Breast epithelium (tissue), 4 donors: Measurements from ENCODE around the gene PLEKHO2. TPM values are rescaled to one million over a fixed set of nuclear protein-coding genes. Genes with fewer than 3 reads are reported as not detected.

Source experiments
- DNase-seq, 2 donors: peaks; one replicate each; pipeline ENCODE4 v3.0.0-alpha.2; 2019; ENCODE audit warnings: low spot score in 2 of 2
- H3K27ac ChIP-seq, 2 donors: fragments of 200-600 bp; sonication (generic) in 1 of 2; one replicate each; pipeline ENCODE4 v1.5.1; 2016 to 2019; ENCODE audit warnings: mild to moderate bottlenecking in 1 of 2
- H3K27me3 ChIP-seq, 2 donors: fragments of 200-600 bp; sonication (generic) in 1 of 2; one replicate each; pipeline versions ENCODE4 v1.5.1 to v1.6.0; 2017 to 2019; ENCODE audit warnings: control low read depth in 1 of 2, mild to moderate bottlenecking in 1 of 2
- H3K36me3 ChIP-seq: fragments of 200-600 bp; one replicate; pipeline ENCODE4 v1.5.1; 2019
- H3K4me1 ChIP-seq, 2 donors: fragments of 200-600 bp; sonication (generic); one replicate each; pipeline ENCODE4 v1.5.1; 2016 to 2019; ENCODE audit warnings: control low read depth in 1 of 2
- H3K4me3 ChIP-seq, 3 donors: fragments of 200-600 bp; sonication (generic); 1 replicate in 2 of 3; 2 replicates in 1 of 3; pipeline ENCODE4 v1.5.1; 2016 to 2019; ENCODE audit warnings: mild to moderate bottlenecking in 3 of 3, moderate library complexity in 2 of 3
- H3K9me3 ChIP-seq, 2 donors: fragments of 200-600 bp; sonication (generic) in 1 of 2; one replicate each; pipeline ENCODE4 v1.5.1; 2016 to 2019; ENCODE audit warnings: control low read depth in 1 of 2
- POLR2A ChIP-seq: fragments of 450-650 bp; IDR thresholded peaks from one replicate; pipeline ENCODE4 v1.6.1; 2016; ENCODE audit warnings: antibody characterized with exemption, mild to moderate bottlenecking, moderate library complexity
- POLR2AphosphoS5 ChIP-seq, 3 donors: sonication (generic); formaldehyde crosslinking; IDR thresholded peaks; one replicate each; pipeline ENCODE4 v1.6.1; 2017; ENCODE audit warnings: antibody characterized with exemption in 3 of 3
- intact Hi-C: fragments of 100-400 bp; cut with DNase I; formaldehyde crosslinking; loops from one replicate; pipeline ENCODE4 v1.15.1; 2023; ENCODE audit warnings: low total_unique reads
- total RNA-seq, 3 donors: library from RNA; depleted of rRNA; stranded (reverse); fragments of >200 nt; gene quantifications; one replicate each; pipeline ENCODE4 v1.1.0, GENCODE V29; 2016
- TF ChIP-seq, protein P1 (sequence below), 3 donors: fragments of 450-650 bp; IDR thresholded peaks; one replicate each; pipeline ENCODE4 v1.5.1; 2016 to 2017; ENCODE audit warnings: antibody characterized with exemption in 3 of 3, mild to moderate bottlenecking in 3 of 3, moderate library complexity in 3 of 3

PLEKHO2 gene
- total RNA-seq, 3 donors from 2014 or later, result 21.1 to 33.3 (median 26.5) TPM

DNA sequence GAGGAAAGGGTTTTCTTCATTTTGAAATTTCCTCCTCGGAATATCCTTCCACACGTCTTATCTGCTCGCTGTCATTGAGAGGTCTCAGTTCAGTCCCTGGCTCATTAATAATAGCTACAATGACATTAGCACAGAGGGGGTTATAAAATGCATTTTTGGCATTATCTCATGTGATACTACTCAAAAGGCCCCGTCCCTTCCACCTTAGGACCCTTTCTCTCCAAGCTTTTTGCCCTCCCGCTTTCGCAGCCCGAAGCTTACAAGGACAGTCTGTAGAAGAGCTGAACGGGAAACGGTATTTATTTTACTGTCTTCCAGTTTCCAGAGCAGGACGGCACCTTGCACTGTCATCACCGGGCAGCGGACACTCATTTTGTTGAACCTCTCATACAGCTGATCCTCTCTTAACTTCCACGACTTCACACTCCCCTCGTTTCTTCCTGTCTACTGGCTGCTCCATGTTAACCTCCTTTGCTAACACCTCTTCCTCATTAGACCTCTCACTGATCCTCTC, 5.6 kb upstream of the PLEKHO2 start:
- Histone ChIP-seq H3K36me3 (no peaks in the 10 kb centered on the region), H3K4me3 (peak overlapping the region in 2 of 3 donors; percentile 25 to 60), H3K4me1 (peaks cover 0 to 3% of the 10 kb centered on the region in 2 donors), H3K27me3 (no peaks in the 10 kb centered on the region), H3K27ac (peak overlapping the region; percentile 33 to 87), H3K9me3 (no peaks in the 10 kb centered on the region)
- no peak for DNase-seq
- intact Hi-C loops, result loop anchor here (5.0 kb wide), 1 partner anchor 546 kb away; no protein-coding TSS in a partner anchor
- TF ChIP-seq, protein P1, sequence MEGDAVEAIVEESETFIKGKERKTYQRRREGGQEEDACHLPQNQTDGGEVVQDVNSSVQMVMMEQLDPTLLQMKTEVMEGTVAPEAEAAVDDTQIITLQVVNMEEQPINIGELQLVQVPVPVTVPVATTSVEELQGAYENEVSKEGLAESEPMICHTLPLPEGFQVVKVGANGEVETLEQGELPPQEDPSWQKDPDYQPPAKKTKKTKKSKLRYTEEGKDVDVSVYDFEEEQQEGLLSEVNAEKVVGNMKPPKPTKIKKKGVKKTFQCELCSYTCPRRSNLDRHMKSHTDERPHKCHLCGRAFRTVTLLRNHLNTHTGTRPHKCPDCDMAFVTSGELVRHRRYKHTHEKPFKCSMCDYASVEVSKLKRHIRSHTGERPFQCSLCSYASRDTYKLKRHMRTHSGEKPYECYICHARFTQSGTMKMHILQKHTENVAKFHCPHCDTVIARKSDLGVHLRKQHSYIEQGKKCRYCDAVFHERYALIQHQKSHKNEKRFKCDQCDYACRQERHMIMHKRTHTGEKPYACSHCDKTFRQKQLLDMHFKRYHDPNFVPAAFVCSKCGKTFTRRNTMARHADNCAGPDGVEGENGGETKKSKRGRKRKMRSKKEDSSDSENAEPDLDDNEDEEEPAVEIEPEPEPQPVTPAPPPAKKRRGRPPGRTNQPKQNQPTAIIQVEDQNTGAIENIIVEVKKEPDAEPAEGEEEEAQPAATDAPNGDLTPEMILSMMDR (IDR thresholded peaks at IDR 0.05), result no peak
- no peak for TF ChIP-seq POLR2A
- no peak for TF ChIP-seq POLR2AphosphoS5 (IDR thresholded peaks at IDR 0.05)

DNA sequence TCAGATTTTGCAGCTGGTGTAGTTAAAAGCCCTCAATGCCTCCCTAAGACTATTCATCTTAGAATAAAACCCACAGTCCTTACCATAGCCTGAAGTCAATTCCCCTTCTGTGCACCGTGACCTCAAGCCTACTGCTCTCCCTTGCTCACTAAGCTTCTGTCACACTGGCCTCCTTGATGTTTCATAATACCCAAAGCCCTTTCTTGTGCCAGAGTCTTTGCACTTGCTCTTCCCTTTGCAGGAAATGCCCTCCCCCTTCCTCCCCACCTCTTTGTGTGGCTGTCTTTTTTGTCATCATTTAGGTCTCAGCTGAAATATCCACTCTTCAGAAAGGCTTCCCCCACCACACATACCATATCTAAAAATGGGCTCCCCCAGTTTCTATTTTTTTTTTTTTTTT, 4.2 kb upstream of the PLEKHO2 start:
- Histone ChIP-seq H3K36me3 (no peaks in the 10 kb centered on the region), H3K27me3 (no peaks in the 10 kb centered on the region), H3K4me3 (no peak overlapping the region), H3K9me3 (no peaks in the 10 kb centered on the region), H3K27ac (no peak overlapping the region), H3K4me1 (peaks cover 0 to 3% of the 10 kb centered on the region in 2 donors)
- DNase-seq, result no peak
- no peak for TF ChIP-seq POLR2A
- TF ChIP-seq, protein P1 (IDR thresholded peaks at IDR 0.05), result no peak
- no peak for TF ChIP-seq POLR2AphosphoS5 (IDR thresholded peaks at IDR 0.05)
- intact Hi-C loops, result loop anchor here (5.0 kb wide), 1 partner anchor 545 kb away; no protein-coding TSS in a partner anchor

DNA sequence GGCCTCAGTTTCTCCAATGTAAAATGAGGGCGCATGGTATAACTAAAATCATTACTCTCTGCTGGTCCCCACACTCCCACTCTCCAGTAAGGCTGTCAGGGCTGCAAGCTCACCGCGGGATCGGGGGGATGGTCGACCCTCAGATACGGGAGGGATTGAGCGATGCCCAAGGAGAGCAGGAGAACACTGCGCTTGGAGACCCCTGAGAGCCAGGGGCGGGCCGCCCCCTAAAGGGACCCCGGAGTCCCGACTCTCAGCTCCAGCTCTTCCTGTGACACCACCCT, 713 bp upstream of the PLEKHO2 start:
- Histone ChIP-seq H3K4me1 (peaks cover 3 to 6% of the 10 kb centered on the region in 2 donors), H3K27ac (peak overlapping the region; percentile 94 to 96), H3K9me3 (no peaks in the 10 kb centered on the region), H3K4me3 (peak overlapping the region; percentile 72 to 95 (median 91)), H3K27me3 (no peaks in the 10 kb centered on the region), H3K36me3 (no peaks in the 10 kb centered on the region)
- intact Hi-C loops, result no loop called here
- TF ChIP-seq POLR2AphosphoS5 (IDR thresholded peaks at IDR 0.05) (no peak), POLR2A (no peak)
- TF ChIP-seq, protein P1 (IDR thresholded peaks at IDR 0.05), result no peak
- no peak for DNase-seq

DNA sequence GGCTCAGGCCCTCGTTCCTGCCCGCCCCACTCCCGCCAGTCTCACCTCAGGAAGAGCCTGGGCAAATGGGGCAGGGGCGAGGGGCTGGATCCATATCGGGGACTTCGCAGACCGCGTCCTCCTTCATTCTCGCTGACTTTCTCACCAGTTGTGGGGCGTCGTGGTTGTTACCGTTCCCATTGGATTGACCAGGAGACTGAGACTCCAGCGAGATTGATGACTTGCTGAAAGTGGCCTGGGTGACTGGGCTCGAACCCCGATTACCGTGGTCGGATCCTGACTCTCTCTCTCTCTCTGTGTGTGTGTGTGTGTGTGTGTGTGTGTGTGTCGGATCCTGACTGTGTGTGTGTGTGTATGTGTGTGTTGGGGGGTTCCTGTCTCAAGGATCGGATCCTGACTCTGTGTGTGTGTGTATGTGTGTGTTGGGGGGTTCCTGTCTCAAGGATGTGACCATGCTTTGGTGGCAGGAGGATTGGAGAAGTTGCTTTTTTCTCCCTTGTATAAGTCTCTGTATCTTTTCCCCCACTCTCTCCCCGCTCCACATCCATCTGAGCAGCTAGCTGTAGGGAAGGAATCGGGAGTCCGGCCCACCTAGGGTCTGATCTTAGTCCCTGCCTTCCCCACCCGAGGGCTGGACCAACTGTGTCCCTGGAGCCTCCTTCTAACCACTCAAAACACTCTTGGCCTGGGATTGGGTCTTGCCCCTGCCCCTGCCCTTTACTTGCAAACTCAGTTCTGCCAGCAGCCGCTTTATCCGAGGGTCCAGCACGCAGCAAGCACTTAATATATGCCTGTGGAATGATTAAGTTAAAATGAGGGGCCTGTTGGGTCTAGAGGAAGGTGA, 603 bp downstream of the PLEKHO2 start:
- no peak for DNase-seq
- peak overlapping the region; percentile 94 to 96 for H3K27ac ChIP-seq
- peak overlapping the region; percentile 72 to 95 (median 91) for H3K4me3 ChIP-seq
- intact Hi-C loops, result no loop called here
- peaks cover 0 to 6% of the 10 kb centered on the region in 2 donors for H3K4me1 ChIP-seq
- H3K27me3 ChIP-seq, result no peaks in the 10 kb centered on the region
- TF ChIP-seq POLR2AphosphoS5 (IDR thresholded peaks at IDR 0.05) (peak in 1 of 3 donors; percentile 4), POLR2A (no peak)
- no peaks in the 10 kb centered on the region for H3K9me3 ChIP-seq
- no peaks in the 10 kb centered on the region for H3K36me3 ChIP-seq

DNA sequence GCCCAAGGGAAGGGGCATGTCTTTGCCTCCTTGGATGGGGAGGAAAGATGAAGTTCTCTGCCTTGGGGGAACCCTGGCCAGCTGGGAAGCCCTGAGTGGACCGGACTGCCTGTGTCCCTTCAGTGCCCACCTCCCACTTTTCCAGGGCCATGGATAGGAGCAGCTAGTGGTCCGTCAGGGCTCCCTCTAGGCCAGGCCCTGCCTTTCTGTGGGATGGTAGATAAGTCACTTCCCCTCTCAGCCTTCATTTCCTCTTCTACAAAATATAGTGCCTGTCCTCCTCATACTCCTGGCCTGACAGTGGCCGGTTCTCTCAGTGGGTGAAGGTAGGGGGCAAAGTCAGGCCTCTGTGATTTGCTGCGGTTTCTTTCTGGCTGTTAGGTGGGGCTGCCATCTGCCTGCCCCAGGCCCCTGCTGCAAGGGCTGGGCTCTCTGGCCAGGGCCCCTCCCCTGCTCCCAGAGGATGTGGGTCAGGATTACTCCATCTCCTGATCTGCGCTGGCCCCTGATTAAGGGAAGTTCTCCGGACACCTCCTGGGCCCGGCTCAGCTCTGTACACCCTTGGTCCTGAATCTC, 1.4 kb downstream of the PLEKHO2 start:
- TF ChIP-seq, protein P1 (IDR thresholded peaks at IDR 0.05), result no peak
- peak in 1 of 3 donors; percentile 7 for TF ChIP-seq POLR2AphosphoS5 (IDR thresholded peaks at IDR 0.05)
- intact Hi-C loops, result no loop called here
- no peaks in the 10 kb centered on the region for H3K36me3 ChIP-seq
- peaks cover 0 to 6% of the 10 kb centered on the region in 2 donors for H3K4me1 ChIP-seq
- no peaks in the 10 kb centered on the region for H3K9me3 ChIP-seq
- H3K27me3 ChIP-seq, result no peaks in the 10 kb centered on the region
- H3K27ac ChIP-seq, result peak overlapping the region; percentile 94 to 96
- DNase-seq, result peak in 1 of 2 donors; percentile 28
- H3K4me3 ChIP-seq, result peak overlapping the region; percentile 72 to 95 (median 91)
